H1 (cell line): ENCODE results near the gene KCNJ5. TPM values are rescaled to one million over a fixed set of nuclear protein-coding genes. Genes with fewer than 3 reads are reported as not detected.

ENCODE experiments used
- CTCF ChIA-PET: fragments of 300-600 bp; sonication (Branson Sonifier 250); formaldehyde crosslinking; loops from one replicate; lab custom pipeline; 2021; ENCODE audit not compliant: partially characterized antibody; lab: Charles Lee
- POLR2A ChIA-PET: fragments of 300-600 bp; sonication (Branson Sonifier 250); formaldehyde crosslinking; loops from one replicate; lab custom pipeline; 2021; ENCODE audit warnings: inconsistent platforms; ENCODE audit not compliant: partially characterized antibody; lab: Charles Lee
- DNase-seq, 2 experiments: peaks; one replicate each; pipeline versions ENCODE4 v3.0.0 to v3.0.0-alpha.2; 2010 to 2022; ENCODE audit warnings: low spot score in 2 of 2, low read depth in 1 of 2, mixed read lengths in 1 of 2
- FAIRE-seq: peaks from 2 replicates; lab custom pipeline; 2011; peaks lifted over from hg19 to GRCh38; lab: Jason Lieb, UNC
- H2AFZ ChIP-seq: 2 replicates; pipeline ENCODE4 v1.8.1; 2012; ENCODE audit warnings: low read length, inconsistent platforms
- H2AK5ac ChIP-seq: 2 replicates; pipeline ENCODE4 v1.6.1; 2013; ENCODE audit warnings: low read depth, low read length
- H2BK120ac ChIP-seq: replicated peaks from 2 replicates; pipeline ENCODE3; 2013; ENCODE audit warnings: low read depth, low read length, inconsistent platforms
- H2BK12ac ChIP-seq: 2 replicates; pipeline ENCODE4 v1.6.1; 2013; ENCODE audit warnings: low read depth, low read length
- H2BK15ac ChIP-seq: 2 replicates; pipeline ENCODE4 v1.6.1; 2013; ENCODE audit warnings: low read length
- H2BK20ac ChIP-seq: 2 replicates; pipeline ENCODE4 v1.6.1; 2013; ENCODE audit warnings: low read length
- H2BK5ac ChIP-seq: 2 replicates; pipeline ENCODE4 v1.6.1; 2013; ENCODE audit warnings: low read depth, low read length
- H3K14ac ChIP-seq: 2 replicates; pipeline ENCODE4 v1.6.1; 2013; ENCODE audit warnings: inconsistent platforms; ENCODE audit not compliant: insufficient read length
- H3K18ac ChIP-seq: 2 replicates; pipeline ENCODE4 v1.6.1; 2013; ENCODE audit warnings: low read length; ENCODE audit errors: extremely low read depth
- H3K23ac ChIP-seq: 2 replicates; pipeline ENCODE4 v1.6.1; 2013; ENCODE audit warnings: inconsistent platforms; ENCODE audit not compliant: insufficient read length
- H3K23me2 ChIP-seq: 2 replicates; pipeline ENCODE4 v1.6.1; 2013; ENCODE audit warnings: low read depth, low read length
- H3K27ac ChIP-seq: 2 replicates; pipeline ENCODE4 v1.6.1; 2011; ENCODE audit warnings: low read depth, low read length, inconsistent platforms
- H3K27me3 ChIP-seq, 4 experiments: replicated peaks in 1 of 4; 1 replicate in 1 of 4; 2 replicates in 3 of 4; pipeline versions ENCODE4 v1.6.1 to v1.8.1; 2011 to 2013; ENCODE audit warnings: low read length in 3 of 4, mild to moderate bottlenecking in 3 of 4, inconsistent platforms in 2 of 4, mixed read lengths in 2 of 4, moderate library complexity in 1 of 4; ENCODE audit not compliant: control insufficient read depth in 3 of 4, insufficient read depth in 3 of 4; ENCODE audit errors: extremely low read depth in 1 of 4
- H3K36me3 ChIP-seq, 4 experiments: 2 replicates each; pipeline versions ENCODE4 v1.6.1 to v1.8.1; 2011 to 2013; ENCODE audit warnings: mild to moderate bottlenecking in 4 of 4, low read length in 3 of 4, moderate library complexity in 2 of 4, control low read depth in 1 of 4, inconsistent platforms in 1 of 4; ENCODE audit not compliant: insufficient read depth in 4 of 4, control insufficient read depth in 2 of 4
- H3K4ac ChIP-seq: replicated peaks from 2 replicates; pipeline ENCODE3; 2013; ENCODE audit warnings: low read length, low read depth, mixed read lengths, inconsistent platforms; ENCODE audit not compliant: insufficient read length
- H3K4me1 ChIP-seq, 4 experiments: replicated peaks in 1 of 4; 1 replicate in 1 of 4; 2 replicates in 3 of 4; pipeline versions ENCODE4 v1.6.1 to v1.8.1; 2011 to 2013; ENCODE audit warnings: low read length in 3 of 4, inconsistent platforms in 2 of 4, mixed read lengths in 1 of 4; ENCODE audit not compliant: insufficient read depth in 4 of 4, control insufficient read depth in 3 of 4
- H3K4me2 ChIP-seq, 2 experiments: 2 replicates each; pipeline versions ENCODE4 v1.6.1 to v1.8.1; 2011 to 2013; ENCODE audit warnings: low read depth in 2 of 2, low read length in 2 of 2, control low read depth in 1 of 2, inconsistent platforms in 1 of 2, mild to moderate bottlenecking in 1 of 2; ENCODE audit not compliant: insufficient read depth in 1 of 2
- H3K4me3 ChIP-seq, 4 experiments: fragments of 200-600, 300-600 bp in 1 of 4; sonication (generic), shearing (Covaris generic), sonication (Bioruptor Twin) in 1 of 4; 2 replicates each; pipeline versions ENCODE4 v1.5.1 to v1.8.1; 2011 to 2016; ENCODE audit warnings: low read length in 4 of 4, low read depth in 3 of 4, control low read depth in 2 of 4, inconsistent platforms in 2 of 4, mild to moderate bottlenecking in 2 of 4, mixed read lengths in 1 of 4, moderate library complexity in 1 of 4; ENCODE audit not compliant: insufficient read depth in 2 of 4; ENCODE audit errors: extremely low read depth in 1 of 4
- H3K56ac ChIP-seq: replicated peaks from 2 replicates; pipeline ENCODE3; 2013; ENCODE audit warnings: low read depth, mild to moderate bottlenecking, mixed read lengths, low read length, inconsistent platforms; ENCODE audit not compliant: insufficient read length
- H3K79me1 ChIP-seq: 2 replicates; pipeline ENCODE4 v1.6.1; 2013; ENCODE audit warnings: low read depth, low read length, control low read depth
- H3K79me2 ChIP-seq, 2 experiments: 2 replicates each; pipeline versions ENCODE4 v1.6.1 to v1.8.1; 2012 to 2013; ENCODE audit warnings: low read length in 2 of 2, mild to moderate bottlenecking in 2 of 2, inconsistent platforms in 1 of 2; ENCODE audit not compliant: insufficient read depth in 2 of 2, control insufficient read depth in 1 of 2
- H3K9ac ChIP-seq, 4 experiments: replicated peaks in 1 of 4; 1 replicate in 1 of 4; 2 replicates in 3 of 4; pipeline versions ENCODE4 v1.6.1 to v1.8.1; 2011 to 2013; ENCODE audit warnings: low read depth in 3 of 4, low read length in 3 of 4, control low read depth in 2 of 4, mild to moderate bottlenecking in 2 of 4, moderate library complexity in 2 of 4, inconsistent platforms in 1 of 4; ENCODE audit errors: extremely low read depth in 1 of 4
- H3K9me3 ChIP-seq, 2 experiments: 2 replicates each; pipeline versions ENCODE4 v1.6.1 to v1.8.1; 2012 to 2013; ENCODE audit warnings: mild to moderate bottlenecking in 2 of 2, moderate library complexity in 2 of 2, control low read depth in 1 of 2, inconsistent platforms in 1 of 2, low read depth in 1 of 2, low read length in 1 of 2, mixed read lengths in 1 of 2; ENCODE audit not compliant: insufficient read depth in 2 of 2
- H4K20me1 ChIP-seq, 2 experiments: replicated peaks in 1 of 2; 2 replicates each; pipeline versions ENCODE3 to v1.8.1; 2011 to 2013; ENCODE audit warnings: inconsistent platforms in 2 of 2, low read length in 2 of 2, mild to moderate bottlenecking in 1 of 2; ENCODE audit not compliant: insufficient read depth in 2 of 2, control insufficient read depth in 1 of 2
- H4K5ac ChIP-seq: 2 replicates; pipeline ENCODE4 v1.6.1; 2013; ENCODE audit warnings: low read length, low read depth, mixed read lengths, inconsistent platforms; ENCODE audit not compliant: insufficient read length
- H4K8ac ChIP-seq: 2 replicates; pipeline ENCODE4 v1.8.0; 2013; ENCODE audit warnings: mild to moderate bottlenecking, moderate library complexity, low read length, inconsistent platforms; ENCODE audit not compliant: insufficient read depth; ENCODE audit errors: extremely low read depth
- H4K91ac ChIP-seq: replicated peaks from 2 replicates; pipeline ENCODE3; 2013; ENCODE audit warnings: low read length, mixed read lengths, inconsistent platforms; ENCODE audit not compliant: insufficient read length
- BACH1 ChIP-seq: IDR thresholded peaks from 2 replicates; pipeline ENCODE4 v1.6.1; 2012; ENCODE audit warnings: low read length, improper control_type of control experiment
- BCL11A ChIP-seq, 2 experiments: IDR thresholded peaks; one replicate each; pipeline ENCODE4 v1.6.1; 2011; ENCODE audit warnings: low read depth in 2 of 2, low read length in 2 of 2, mild to moderate bottlenecking in 2 of 2
- BRCA1 ChIP-seq: IDR thresholded peaks from 2 replicates; pipeline ENCODE4 v1.6.1; 2012; ENCODE audit warnings: low read depth, low read length, improper control_type of control experiment
- CBX8 ChIP-seq: fragments of 300-800, 300-1000 bp; sonication (generic); IDR thresholded peaks from 2 replicates; pipeline ENCODE4 v1.7.1; 2016; ENCODE audit warnings: low read depth, low read length, borderline replicate concordance
- EGR1 ChIP-seq: IDR thresholded peaks from 2 replicates; pipeline ENCODE4 v1.6.1; 2011; ENCODE audit warnings: low read depth, low read length, borderline replicate concordance
- GTF2F1 ChIP-seq: IDR thresholded peaks from 2 replicates; pipeline ENCODE4 v1.6.1; 2012; ENCODE audit warnings: low read depth, low read length, improper control_type of control experiment, borderline replicate concordance
- JUN ChIP-seq: IDR thresholded peaks from 2 replicates; pipeline ENCODE4 v1.6.1; 2011; ENCODE audit warnings: low read depth, mild to moderate bottlenecking, improper control_type of control experiment, low read length
- MAFK ChIP-seq: IDR thresholded peaks from 2 replicates; pipeline ENCODE4 v1.6.1; 2012; ENCODE audit warnings: low read depth, mild to moderate bottlenecking, improper control_type of control experiment, low read length
- POLR2AphosphoS5 ChIP-seq: IDR thresholded peaks from 2 replicates; pipeline ENCODE4 v1.6.1; 2011; ENCODE audit warnings: low read depth, low read length
- RFX5 ChIP-seq: IDR thresholded peaks from 2 replicates; pipeline ENCODE4 v1.6.1; 2011; ENCODE audit warnings: low read depth, low read length, improper control_type of control experiment, borderline replicate concordance
- SAP30 ChIP-seq: fragments of 300-600 bp; sonication (generic); IDR thresholded peaks from 2 replicates; pipeline ENCODE4 v1.7.1; 2012; ENCODE audit warnings: low read length, moderate library complexity, mild to moderate bottlenecking, inconsistent platforms; ENCODE audit not compliant: insufficient read depth, insufficient replicate concordance
- SIRT6 ChIP-seq: IDR thresholded peaks from one replicate; pipeline ENCODE4 v1.7.1; 2012; ENCODE audit warnings: low read length, inconsistent platforms
- SP1 ChIP-seq: IDR thresholded peaks from 2 replicates; pipeline ENCODE4 v1.6.1; 2011; ENCODE audit warnings: low read depth, low read length
- SP4 ChIP-seq: IDR thresholded peaks from 2 replicates; pipeline ENCODE4 v1.6.1; 2012; ENCODE audit warnings: low read length, inconsistent platforms
- SUZ12 ChIP-seq: fragments of 200-600 bp; sonication (generic); IDR thresholded peaks from 2 replicates; pipeline ENCODE4 v1.6.1; 2012; ENCODE audit warnings: mild to moderate bottlenecking, inconsistent platforms, low read length, moderate library complexity, mixed read lengths
- WGBS, 2 experiments: shearing (Covaris generic) in 1 of 2; methylation state at CpG; one replicate each; pipeline versions ENCODE4 v1.1.6 to v1.1.7; 2013 to 2015; ENCODE audit warnings: low lambda C conversion rate in 2 of 2, mixed read lengths in 2 of 2, inconsistent platforms in 1 of 2, low coverage in 1 of 2, missing lambda C conversion rate in 1 of 2; ENCODE audit not compliant: insufficient replicate concordance in 2 of 2, insufficient coverage in 1 of 2, insufficient read length in 1 of 2; ENCODE audit errors: extremely low coverage in 1 of 2, missing lambda C conversion rate in 1 of 2; 5-methylcytosine and 5-hydroxymethylcytosine counted together
- polyA plus RNA-seq, 7 experiments: library from polyadenylated mRNA; depleted of rRNA in 3 of 7; stranded (reverse) in 5 of 7; unstranded in 2 of 7; fragments of >200 nt in 5 of 7; fragments of 200-250 nt in 2 of 7; gene quantifications; 1 replicate in 5 of 7; 2 replicates in 1 of 7; 4 replicates in 1 of 7; pipeline versions ENCODE4 v1.2.1 to v1.2.3, GENCODE V29; 2011 to 2013; ENCODE audit warnings: missing spikeins in 2 of 7, mixed read lengths in 2 of 7
- total RNA-seq: library from RNA; stranded (reverse); fragmentation: NEBNext Ultra II Directional; extraction: Animal tissue kit (Norgen Biotek cat#: 25700); gene quantifications from 2 replicates; pipeline ENCODE4 v1.2.1, GENCODE V29; 2021

The KCNJ5 gene
- total and polyA plus RNA-seq, 2 of the 8 experiments (the other 6 are each of a cell fraction or from before 2014, with no cell fraction given) = 0.05 TPM; not detected in 1

DNA sequence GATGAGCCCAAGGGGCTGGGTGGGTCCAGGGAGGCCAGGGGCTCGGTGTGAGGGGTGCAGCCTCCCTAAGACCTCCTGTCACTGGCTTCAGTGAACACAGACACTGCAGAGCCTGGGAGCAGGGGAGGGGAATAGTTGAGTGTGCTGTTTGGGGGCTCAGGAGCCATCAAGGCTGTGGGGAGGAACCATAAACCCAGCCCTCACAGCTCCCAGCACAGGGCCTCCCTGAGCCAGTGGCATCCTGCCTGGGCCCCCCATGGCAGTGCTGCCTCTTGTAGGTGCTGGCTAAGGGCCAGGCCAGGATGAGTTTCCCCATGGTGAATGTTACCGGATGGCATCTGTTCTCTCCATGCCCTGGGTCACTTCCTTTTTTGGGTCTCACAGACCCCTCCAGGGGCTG, 25.5 kb downstream of the KCNJ5 start:
- Histone ChIP-seq H3K23ac (no peak overlapping the region), H4K5ac (no peak overlapping the region), H3K56ac (no peak overlapping the region), H2AK5ac (no peak overlapping the region), H2BK5ac (no peak overlapping the region), H3K4me1 (no peaks in the 10 kb centered on the region; a peak in 1 of 7 replicates), H4K8ac (no peak overlapping the region), H3K23me2 (peaks cover 9% of the 10 kb centered on the region; the same call in 1 of the 2 replicates), H3K14ac (no peak overlapping the region), H3K9ac (no peak overlapping the region), H3K27ac (no peak overlapping the region), H3K4me3 (no peak overlapping the region), H3K9me3 (0 out of 4 replicates have a peak, but pooled peaks cover 0 to 2% of the 10 kb centered on the region in 2 experiments), H2BK120ac (no peak overlapping the region), H2BK12ac (no peak overlapping the region), H2AFZ (no peak overlapping the region), H2BK15ac (no peak overlapping the region), H4K20me1 (no peaks in the 10 kb centered on the region), H3K36me3 (no peaks in the 10 kb centered on the region), H3K79me2 (no peaks in the 10 kb centered on the region), H3K4ac (no peak overlapping the region), H3K27me3 (peaks cover 0 to 3% (median under 1%) of the 10 kb centered on the region in 4 experiments; a peak in 2 of 7 replicates), H3K79me1 (no peaks in the 10 kb centered on the region), H3K18ac (no peak overlapping the region), H3K4me2 (no peak overlapping the region), H2BK20ac (no peak overlapping the region), H4K91ac (no peak overlapping the region)
- DNase-seq (no peak), FAIRE-seq (no peak)
- CTCF ChIA-PET = interaction anchor here (1.0 to 4.8 kb wide), 5 partner anchors 8 to 31 kb away, joined by 3 to 23 read pairs (median 4); no protein-coding TSS in a partner anchor
- POLR2A ChIA-PET = no interaction called here
- TF ChIP-seq EGR1 = no peak
- no peak for TF ChIP-seq SIRT6
- no peak for TF ChIP-seq SAP30
- TF ChIP-seq GTF2F1 = no peak
- no peak for TF ChIP-seq BRCA1
- no peak for TF ChIP-seq RFX5
- no peak for TF ChIP-seq POLR2AphosphoS5
- no peak for TF ChIP-seq JUN
- no peak for TF ChIP-seq MAFK
- no peak for TF ChIP-seq BCL11A (IDR thresholded peaks at IDR 0.05; ENCODE audit: low read depth in 2 of 2, low read length in 2 of 2)
- TF ChIP-seq CBX8 = no peak
- no peak for TF ChIP-seq SP1
- no peak for TF ChIP-seq BACH1
- no peak for TF ChIP-seq SP4
- no peak for TF ChIP-seq SUZ12
- WGBS, 2 experiments = 94% methylated on average over 2 of the region's 2 CpGs; no CpG with 5 or more reads in 1 of the 2 experiments
